NCI-H187 (cell line): ENCODE measurements around the gene OIT3.
"Not testable (repeated sequence)": the region's sequence is repeated elsewhere in the genome, so short reads cannot be mapped to it uniquely, and the experiment has no call there.

Source experiments
- DNase-seq, 2 experiments: peaks; one replicate each; lab custom pipeline; 2025; lab: John Stamatoyannopoulos, UW

Gene OIT3

GRCh38 chr10:72903941-72904446, 10.5 kb downstream of the OIT3 start:
- DNase-seq: not testable (repeated sequence)

- no peak for DNase-seq
These were observed 11.3 kb downstream of the OIT3 start for GRCh38 chr10:72904806-72905205.

- DNase-seq: no peak
These were observed 12.9 kb downstream of the OIT3 start for GRCh38 chr10:72906446-72906845.

- DNase-seq: no peak
These were observed 17.2 kb downstream of the OIT3 start for GRCh38 chr10:72910705-72911104.

- no peak for DNase-seq
These were observed 18.2 kb downstream of the OIT3 start for GRCh38 chr10:72911758-72912157.

- no peak for DNase-seq
These were observed 19.2 kb downstream of the OIT3 start for GRCh38 chr10:72912736-72913135.

- no peak for DNase-seq
These were observed 19.7 kb downstream of the OIT3 start for GRCh38 chr10:72913287-72913686.

GRCh38 chr10:72917201-72917600, 23.7 kb downstream of the OIT3 start:
- DNase-seq: not testable (repeated sequence)

- not testable (repeated sequence) for DNase-seq
These were observed 24.3 kb downstream of the OIT3 start for GRCh38 chr10:72917803-72918332.

- no peak for DNase-seq
These were observed 24.8 kb downstream of the OIT3 start for GRCh38 chr10:72918352-72918751.

GRCh38 chr10:72921147-72921683, 27.7 kb downstream of the OIT3 start:
- not testable (repeated sequence) for DNase-seq

GRCh38 chr10:72924351-72924750, 30.8 kb downstream of the OIT3 start:
- DNase-seq: no peak

- DNase-seq: no peak
These were observed 32.5 kb downstream of the OIT3 start for GRCh38 chr10:72925951-72926465.

- no peak for DNase-seq
These were observed 33.9 kb downstream of the OIT3 start for GRCh38 chr10:72927485-72927884.

- DNase-seq: no peak
These were observed 35.3 kb downstream of the OIT3 start for GRCh38 chr10:72928798-72929197.

GRCh38 chr10:72930276-72930675, 36.7 kb downstream of the OIT3 start:
- DNase-seq: no peak

GRCh38 chr10:72932259-72933015, 38.9 kb downstream of the OIT3 start:
- DNase-seq: no peak

GRCh38 chr10:72935361-72935760, 41.8 kb downstream of the OIT3 start:
- DNase-seq: no peak

- no peak for DNase-seq
These were observed 50.1 kb downstream of the OIT3 start for GRCh38 chr10:72943498-72944234.

GRCh38 chr10:72946963-72947362, 53.4 kb downstream of the OIT3 start:
- DNase-seq: no peak

- no peak for DNase-seq
These were observed 55.2 kb downstream of the OIT3 start for GRCh38 chr10:72948762-72949161.

GRCh38 chr10:72951760-72952159, 58.2 kb downstream of the OIT3 start:
- DNase-seq: no peak
